NB4 (cell line): ENCODE data around the gene CCL26.

Source experiments
- POLR2A ChIP-seq: IDR thresholded peaks from 2 replicates; pipeline ENCODE4 v1.6.1; 2011; ENCODE audit warnings: mild to moderate bottlenecking; ENCODE audit not compliant: insufficient read length; ENCODE audit errors: extremely low read depth
- TF ChIP-seq, protein P1 (sequence below): IDR thresholded peaks from one replicate; pipeline ENCODE4 v1.5.1; 2012; ENCODE audit warnings: low read depth, low read length

DNA sequence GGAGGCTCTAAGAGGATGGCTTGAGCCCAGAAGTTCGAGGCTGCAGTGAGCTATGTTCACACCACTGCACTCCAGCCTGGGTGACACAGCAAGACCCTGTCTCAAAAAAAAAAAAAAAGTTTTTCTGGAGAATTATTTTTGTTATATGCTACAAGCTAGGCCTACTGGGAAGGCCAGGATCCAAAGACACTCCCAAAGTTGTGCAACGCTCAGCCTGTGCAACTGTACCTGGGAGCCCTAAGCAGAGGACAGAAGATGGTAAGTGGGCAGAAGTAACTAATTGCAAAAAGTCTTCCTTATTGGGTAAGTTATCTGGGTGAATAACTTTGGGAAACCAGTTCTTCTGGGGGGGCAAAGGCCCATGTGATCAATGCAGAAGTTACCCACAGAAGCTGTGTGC lies 50.6 kb downstream of the CCL26 start:
- TF ChIP-seq, protein P1, sequence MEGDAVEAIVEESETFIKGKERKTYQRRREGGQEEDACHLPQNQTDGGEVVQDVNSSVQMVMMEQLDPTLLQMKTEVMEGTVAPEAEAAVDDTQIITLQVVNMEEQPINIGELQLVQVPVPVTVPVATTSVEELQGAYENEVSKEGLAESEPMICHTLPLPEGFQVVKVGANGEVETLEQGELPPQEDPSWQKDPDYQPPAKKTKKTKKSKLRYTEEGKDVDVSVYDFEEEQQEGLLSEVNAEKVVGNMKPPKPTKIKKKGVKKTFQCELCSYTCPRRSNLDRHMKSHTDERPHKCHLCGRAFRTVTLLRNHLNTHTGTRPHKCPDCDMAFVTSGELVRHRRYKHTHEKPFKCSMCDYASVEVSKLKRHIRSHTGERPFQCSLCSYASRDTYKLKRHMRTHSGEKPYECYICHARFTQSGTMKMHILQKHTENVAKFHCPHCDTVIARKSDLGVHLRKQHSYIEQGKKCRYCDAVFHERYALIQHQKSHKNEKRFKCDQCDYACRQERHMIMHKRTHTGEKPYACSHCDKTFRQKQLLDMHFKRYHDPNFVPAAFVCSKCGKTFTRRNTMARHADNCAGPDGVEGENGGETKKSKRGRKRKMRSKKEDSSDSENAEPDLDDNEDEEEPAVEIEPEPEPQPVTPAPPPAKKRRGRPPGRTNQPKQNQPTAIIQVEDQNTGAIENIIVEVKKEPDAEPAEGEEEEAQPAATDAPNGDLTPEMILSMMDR = no peak
- TF ChIP-seq POLR2A = no peak
